ENCODE data around the gene CATSPERD.
"Not testable (repeated sequence)": the region's sequence is repeated elsewhere in the genome, so short reads cannot be mapped to it uniquely, and the experiment has no call there.

The CATSPERD gene

DNA sequence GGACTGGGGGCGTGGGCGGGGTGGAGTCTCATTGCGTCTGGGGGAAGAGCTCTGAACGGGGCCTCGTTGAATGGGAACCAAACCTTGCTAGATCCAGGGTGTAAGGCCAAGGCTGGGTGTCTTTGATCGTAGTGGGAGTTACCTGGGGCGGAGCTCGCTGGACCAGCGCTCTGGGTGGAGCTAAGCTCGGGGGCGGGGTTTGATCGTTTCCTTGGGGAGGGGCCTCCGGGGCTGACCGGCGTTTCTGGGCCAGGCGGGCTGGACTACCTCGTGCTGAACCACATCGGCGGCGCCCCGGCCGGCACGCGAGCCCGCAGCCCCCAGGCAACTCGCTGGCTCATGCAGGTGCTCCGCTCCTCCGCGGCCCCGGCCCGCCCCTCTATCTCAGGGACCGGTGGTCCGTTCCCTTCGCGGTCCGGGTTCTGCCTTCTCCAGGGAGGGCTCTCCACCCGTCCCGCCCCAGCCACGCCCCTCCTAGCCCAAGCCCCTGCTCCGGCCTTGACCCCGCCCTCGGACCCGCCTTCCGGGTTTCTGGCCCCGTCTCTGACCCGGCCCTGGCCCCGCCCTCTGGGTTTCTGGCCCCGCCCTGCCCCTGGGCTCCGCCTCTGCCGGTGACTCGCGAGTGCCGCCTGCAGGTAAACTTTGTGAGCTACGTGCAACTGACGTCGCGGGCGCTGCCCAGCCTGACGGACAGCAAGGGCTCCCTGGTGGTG is 33.6 kb upstream of the CATSPERD start:
- peak; percentile 96 for DNase-seq (ENCODE audit: low read depth)
- TF ChIP-seq, protein P1, sequence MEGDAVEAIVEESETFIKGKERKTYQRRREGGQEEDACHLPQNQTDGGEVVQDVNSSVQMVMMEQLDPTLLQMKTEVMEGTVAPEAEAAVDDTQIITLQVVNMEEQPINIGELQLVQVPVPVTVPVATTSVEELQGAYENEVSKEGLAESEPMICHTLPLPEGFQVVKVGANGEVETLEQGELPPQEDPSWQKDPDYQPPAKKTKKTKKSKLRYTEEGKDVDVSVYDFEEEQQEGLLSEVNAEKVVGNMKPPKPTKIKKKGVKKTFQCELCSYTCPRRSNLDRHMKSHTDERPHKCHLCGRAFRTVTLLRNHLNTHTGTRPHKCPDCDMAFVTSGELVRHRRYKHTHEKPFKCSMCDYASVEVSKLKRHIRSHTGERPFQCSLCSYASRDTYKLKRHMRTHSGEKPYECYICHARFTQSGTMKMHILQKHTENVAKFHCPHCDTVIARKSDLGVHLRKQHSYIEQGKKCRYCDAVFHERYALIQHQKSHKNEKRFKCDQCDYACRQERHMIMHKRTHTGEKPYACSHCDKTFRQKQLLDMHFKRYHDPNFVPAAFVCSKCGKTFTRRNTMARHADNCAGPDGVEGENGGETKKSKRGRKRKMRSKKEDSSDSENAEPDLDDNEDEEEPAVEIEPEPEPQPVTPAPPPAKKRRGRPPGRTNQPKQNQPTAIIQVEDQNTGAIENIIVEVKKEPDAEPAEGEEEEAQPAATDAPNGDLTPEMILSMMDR (IDR thresholded peaks at IDR 0.05; ENCODE audit: control insufficient read depth, extremely low read depth, insufficient read depth) = peak; percentile 92
- H3K4me3 ChIP-seq (ENCODE audit: low read depth, low read length) = peak overlapping the region; percentile 55

DNA sequence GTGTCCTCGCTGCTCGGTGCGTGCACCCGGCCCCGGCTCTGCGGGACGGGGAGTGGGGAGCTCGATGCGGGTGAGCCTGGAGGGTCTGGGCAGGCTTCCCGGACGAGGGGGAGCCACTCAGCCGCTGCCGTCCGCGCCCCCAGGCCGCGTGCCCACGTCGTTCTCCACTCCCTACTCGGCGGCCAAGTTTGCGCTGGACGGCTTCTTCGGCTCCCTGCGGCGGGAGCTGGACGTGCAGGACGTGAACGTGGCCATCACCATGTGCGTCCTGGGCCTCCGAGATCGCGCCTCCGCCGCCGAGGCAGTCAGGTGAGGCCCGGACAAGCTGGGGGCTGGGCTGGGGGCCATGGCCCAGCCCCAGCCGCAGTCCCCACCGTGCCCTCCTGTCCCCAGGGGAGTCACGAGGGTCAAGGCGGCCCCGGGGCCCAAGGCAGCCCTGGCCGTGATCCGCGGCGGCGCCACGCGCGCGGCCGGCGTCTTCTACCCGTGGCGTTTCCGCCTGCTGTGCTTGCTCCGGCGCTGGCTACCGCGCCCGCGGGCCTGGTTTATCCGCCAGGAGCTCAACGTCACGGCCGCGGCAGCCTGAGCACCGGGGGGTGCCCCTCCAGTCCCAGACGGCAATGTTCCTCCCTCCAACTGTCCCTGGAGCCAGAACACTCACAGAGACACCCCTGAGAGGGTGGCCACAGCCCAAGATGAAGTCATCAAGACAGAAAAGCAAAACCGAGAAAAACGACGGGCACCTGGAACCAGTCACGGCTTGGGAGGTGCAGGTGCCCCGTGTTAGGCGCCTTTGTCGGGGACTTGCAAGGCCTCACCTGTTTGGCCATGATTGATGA is 32.9 kb upstream of the CATSPERD start:
- no peak for DNase-seq (ENCODE audit: low read depth)
- TF ChIP-seq, protein P1 (IDR thresholded peaks at IDR 0.05; ENCODE audit: control insufficient read depth, extremely low read depth, insufficient read depth) = no peak
- peak overlapping the region; percentile 55 for H3K4me3 ChIP-seq (ENCODE audit: low read depth, low read length)

DNA sequence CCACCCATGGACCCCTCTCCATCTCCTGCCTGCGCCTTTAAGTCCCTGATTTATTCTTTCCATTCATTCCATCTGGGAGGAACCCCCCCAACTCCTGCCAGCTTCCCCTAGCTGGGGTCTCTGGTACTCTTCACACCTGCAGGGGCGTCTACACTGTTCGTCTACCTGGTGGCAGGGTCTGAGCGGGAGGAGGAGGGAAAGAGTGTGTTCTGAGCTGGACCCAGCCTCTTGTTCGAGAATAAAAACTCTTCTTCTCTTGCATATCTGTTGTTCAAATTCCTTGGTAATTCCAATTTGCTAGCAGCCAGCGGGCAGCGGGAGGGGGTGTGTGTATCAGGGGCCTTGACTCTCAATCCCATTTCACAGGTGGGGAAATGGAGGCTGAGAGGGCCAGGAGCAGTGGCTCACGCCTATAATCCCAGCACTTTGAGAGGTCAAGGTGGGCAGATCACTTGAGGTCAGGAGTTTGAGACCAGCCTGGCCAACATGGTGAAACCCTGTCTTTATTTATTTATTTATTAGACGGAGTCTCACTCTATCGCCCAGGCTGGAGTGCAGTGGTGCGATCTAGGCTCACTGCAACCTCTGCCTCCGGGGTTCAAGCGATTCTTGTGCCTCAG is 32.1 kb upstream of the CATSPERD start:
- H3K4me3 ChIP-seq (ENCODE audit: low read depth, low read length); DNase-seq (ENCODE audit: low read depth): not testable (repeated sequence)

DNA sequence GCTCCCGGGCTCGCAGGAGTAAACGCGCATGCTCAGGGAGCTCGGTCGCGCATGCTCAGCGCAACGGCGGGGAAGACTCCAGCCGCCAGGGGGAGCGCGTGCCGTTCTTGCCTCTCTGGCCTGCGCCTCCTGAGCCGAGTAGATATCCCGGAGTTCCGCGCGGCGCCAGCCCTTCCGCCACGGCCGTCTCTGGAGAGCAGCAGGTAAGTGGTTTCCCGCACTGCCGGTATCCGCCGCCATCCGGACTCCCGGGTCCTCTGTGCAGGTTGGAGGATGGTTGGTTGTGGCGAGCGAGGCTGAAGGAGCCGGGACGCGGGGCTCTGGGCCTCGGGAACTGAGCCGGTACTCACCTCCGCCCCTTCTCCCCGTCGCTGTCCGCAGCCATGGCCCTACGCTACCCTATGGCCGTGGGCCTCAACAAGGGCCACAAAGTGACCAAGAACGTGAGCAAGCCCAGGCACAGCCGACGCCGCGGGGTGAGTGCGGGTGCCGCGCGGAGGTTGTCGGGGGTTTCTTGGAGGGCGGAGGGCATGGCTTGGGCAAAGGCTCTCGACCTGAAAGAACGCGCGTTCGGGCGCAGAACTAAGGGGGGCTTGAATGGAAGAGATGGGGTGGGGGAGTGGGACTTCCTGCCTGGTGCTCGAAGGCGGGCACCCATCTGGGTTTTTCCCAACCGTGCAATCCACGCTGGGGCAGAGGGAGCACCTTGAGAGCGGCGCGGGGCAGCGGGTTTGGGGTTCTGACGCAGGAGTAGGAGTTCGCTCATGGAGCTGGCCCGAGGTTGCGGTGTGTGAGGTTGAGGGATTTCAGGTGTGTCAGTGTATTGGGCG is 30.1 kb upstream of the CATSPERD start, which contains the start of gene RPL36:
Gene RPL36, plus strand, starts transcription at position 171 of the 830 bp plus-strand sequence. Its CDS starts 213 bp downstream, at position 384.
- TF ChIP-seq, protein P1 (IDR thresholded peaks at IDR 0.05; ENCODE audit: control insufficient read depth, extremely low read depth, insufficient read depth) = peak; percentile 100
- H3K4me3 ChIP-seq (ENCODE audit: low read depth, low read length) = peak within 1 kb of the TSS; percentile 99
- DNase-seq (ENCODE audit: low read depth) = peak; percentile 85

DNA sequence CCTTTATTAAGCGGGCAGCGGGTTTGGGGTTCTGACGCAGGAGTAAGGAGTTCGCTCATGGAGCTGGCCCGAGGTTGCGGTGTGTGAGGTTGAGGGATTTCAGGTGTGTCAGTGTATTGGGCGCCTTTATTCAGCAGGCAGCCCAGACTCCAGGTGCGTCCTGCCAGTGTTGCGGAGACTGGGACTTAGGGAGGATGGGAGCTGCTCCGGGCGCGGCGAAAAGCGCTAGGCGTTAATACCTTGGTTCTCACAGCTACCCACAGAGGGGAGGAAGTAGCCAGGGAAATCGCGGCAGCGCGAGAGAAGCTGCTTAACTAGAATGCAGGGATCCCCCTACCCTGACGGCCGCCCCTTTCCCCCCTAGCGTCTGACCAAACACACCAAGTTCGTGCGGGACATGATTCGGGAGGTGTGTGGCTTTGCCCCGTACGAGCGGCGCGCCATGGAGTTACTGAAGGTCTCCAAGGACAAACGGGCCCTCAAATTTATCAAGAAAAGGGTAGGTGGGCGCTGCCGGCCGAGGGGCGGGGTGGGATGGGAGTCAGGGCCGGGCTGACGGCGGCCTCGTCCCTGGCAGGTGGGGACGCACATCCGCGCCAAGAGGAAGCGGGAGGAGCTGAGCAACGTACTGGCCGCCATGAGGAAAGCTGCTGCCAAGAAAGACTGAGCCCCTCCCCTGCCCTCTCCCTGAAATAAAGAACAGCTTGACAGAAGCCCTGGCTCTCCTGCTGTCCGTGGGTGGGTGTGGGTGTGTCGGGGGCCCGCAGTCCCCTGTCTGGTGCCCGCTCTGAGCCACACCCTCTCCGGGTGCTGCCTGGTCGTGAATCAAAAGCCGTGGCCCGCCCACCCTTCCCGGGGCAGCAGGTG is 29.2 kb upstream of the CATSPERD start:
- H3K4me3 ChIP-seq (ENCODE audit: low read depth, low read length) = peak overlapping the region; percentile 99
- TF ChIP-seq, protein P1 (IDR thresholded peaks at IDR 0.05; ENCODE audit: control insufficient read depth, extremely low read depth, insufficient read depth) = no peak
- peak; percentile 39 for DNase-seq (ENCODE audit: low read depth)

DNA sequence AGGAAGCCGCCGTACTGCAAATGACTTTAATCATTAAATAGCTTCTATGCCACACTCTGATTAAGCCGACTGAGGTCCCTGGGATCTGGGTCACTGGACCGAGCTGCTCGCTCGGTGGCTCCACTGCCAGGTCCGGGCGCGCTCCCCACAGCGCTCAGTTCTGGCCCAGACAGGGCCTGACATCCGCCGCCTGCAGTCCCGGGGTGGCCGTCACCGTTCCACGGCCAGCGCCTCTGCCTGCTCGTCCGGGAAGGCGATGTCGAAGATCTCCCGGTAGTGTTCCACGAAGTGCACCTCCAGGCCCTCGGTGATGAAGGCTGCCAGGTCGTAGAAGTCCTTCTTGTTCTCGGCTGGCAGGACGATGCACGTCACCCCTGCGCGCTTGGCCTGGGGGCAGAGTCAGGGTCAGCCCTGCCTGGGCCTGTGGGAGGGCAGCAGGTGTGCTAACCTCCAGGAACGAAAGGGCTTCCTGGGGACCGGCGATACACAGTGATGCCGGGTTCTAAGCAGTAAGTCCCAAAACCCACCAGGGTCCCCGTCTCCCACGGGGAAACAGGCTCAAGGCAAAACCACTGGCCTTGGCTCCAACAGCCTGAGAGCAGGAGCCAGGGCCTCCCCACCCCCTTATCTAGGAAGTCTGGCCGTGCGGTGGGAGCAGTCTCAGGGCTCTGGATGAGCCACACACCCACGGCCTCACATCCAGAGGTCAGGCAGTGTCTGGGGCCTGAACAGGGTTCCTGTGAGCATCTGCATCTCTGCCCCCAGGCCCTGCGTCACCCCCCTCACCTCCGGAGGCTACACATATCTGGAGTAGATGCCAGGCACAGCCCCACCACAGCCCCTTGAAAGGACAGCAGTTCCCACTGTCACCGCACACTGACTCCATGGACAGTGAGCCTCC is 28.4 kb upstream of the CATSPERD start:
- TF ChIP-seq, protein P1 (IDR thresholded peaks at IDR 0.05; ENCODE audit: control insufficient read depth, extremely low read depth, insufficient read depth) = no peak
- DNase-seq (ENCODE audit: low read depth) = no peak

More for the DNA sequence above, 28.4 kb upstream of the CATSPERD start:
- peak overlapping the region; percentile 99 for H3K4me3 ChIP-seq (ENCODE audit: low read depth, low read length)
